BJ (cell line): Measurements from ENCODE around the gene GP9. TPM values are rescaled to one million over a fixed set of nuclear protein-coding genes. Genes with fewer than 3 reads are reported as not detected.

ENCODE experiments used
- CTCF ChIA-PET: fragments of 350-600 bp; formaldehyde crosslinking; extraction: SDS; loops from one replicate; lab custom pipeline; 2021; ENCODE audit warnings: antibody characterized with exemption, inconsistent platforms; lab: Yijun Ruan, JAX
- POLR2A ChIA-PET: fragments of 300-600 bp; sonication (Branson Sonifier 250); formaldehyde crosslinking; extraction: SDS; loops from one replicate; lab custom pipeline; 2021; ENCODE audit warnings: antibody characterized with exemption; lab: Charles Lee
- DNase-seq: peaks from one replicate; pipeline ENCODE4 v3.0.0-alpha.2; 2011; ENCODE audit warnings: low read depth
- H3K27me3 ChIP-seq: 2 replicates; pipeline ENCODE4 v1.6.0; 2011; ENCODE audit warnings: low read length; ENCODE audit not compliant: control insufficient read depth, insufficient read depth
- H3K36me3 ChIP-seq: 2 replicates; pipeline ENCODE4 v1.5.1; 2011; ENCODE audit warnings: low read length; ENCODE audit not compliant: control insufficient read depth, insufficient read depth
- H3K4me3 ChIP-seq: 2 replicates; pipeline ENCODE4 v1.5.1; 2011; ENCODE audit warnings: low read depth, mild to moderate bottlenecking, control low read depth, low read length
- polyA plus RNA-seq: library from polyadenylated mRNA; depleted of rRNA; stranded (reverse); fragments of >200 nt; gene quantifications from 2 replicates; pipeline ENCODE4 v1.2.3, GENCODE V29; 2011
- TF ChIP-seq, protein P1 (sequence below): IDR thresholded peaks from 2 replicates; pipeline ENCODE4 v1.5.1; 2011; ENCODE audit warnings: low read depth, mild to moderate bottlenecking, control low read depth, inconsistent platforms, low read length, moderate library complexity; ENCODE audit not compliant: insufficient read depth

The GP9 gene
- polyA plus RNA-seq, 1 experiment = not detected

DNA sequence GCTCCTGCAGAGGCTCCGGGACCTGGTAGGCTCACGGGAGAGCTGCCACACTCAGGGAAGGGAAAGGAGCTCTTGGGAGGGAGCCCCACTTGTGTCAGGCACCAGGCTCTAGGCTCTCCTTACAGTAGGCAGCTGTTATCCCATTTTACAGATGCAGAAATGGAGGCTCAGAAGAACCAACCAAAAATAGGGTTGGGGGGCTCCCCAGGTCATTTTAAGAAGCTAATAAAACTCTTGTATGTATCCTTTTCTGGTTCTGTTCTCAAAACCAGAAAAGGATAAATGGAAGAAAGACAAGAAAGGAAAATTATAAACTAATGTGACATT, 23.5 kb upstream of the GP9 start:
- Histone ChIP-seq H3K36me3 (no peaks in the 10 kb centered on the region), H3K27me3 (peaks cover 22% of the 10 kb centered on the region), H3K4me3 (no peak overlapping the region)
- TF ChIP-seq, protein P1, sequence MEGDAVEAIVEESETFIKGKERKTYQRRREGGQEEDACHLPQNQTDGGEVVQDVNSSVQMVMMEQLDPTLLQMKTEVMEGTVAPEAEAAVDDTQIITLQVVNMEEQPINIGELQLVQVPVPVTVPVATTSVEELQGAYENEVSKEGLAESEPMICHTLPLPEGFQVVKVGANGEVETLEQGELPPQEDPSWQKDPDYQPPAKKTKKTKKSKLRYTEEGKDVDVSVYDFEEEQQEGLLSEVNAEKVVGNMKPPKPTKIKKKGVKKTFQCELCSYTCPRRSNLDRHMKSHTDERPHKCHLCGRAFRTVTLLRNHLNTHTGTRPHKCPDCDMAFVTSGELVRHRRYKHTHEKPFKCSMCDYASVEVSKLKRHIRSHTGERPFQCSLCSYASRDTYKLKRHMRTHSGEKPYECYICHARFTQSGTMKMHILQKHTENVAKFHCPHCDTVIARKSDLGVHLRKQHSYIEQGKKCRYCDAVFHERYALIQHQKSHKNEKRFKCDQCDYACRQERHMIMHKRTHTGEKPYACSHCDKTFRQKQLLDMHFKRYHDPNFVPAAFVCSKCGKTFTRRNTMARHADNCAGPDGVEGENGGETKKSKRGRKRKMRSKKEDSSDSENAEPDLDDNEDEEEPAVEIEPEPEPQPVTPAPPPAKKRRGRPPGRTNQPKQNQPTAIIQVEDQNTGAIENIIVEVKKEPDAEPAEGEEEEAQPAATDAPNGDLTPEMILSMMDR = no peak
- ChIA-PET CTCF (interaction anchor here (1.3 to 2.1 kb wide), 3 partner anchors 9 to 16 kb away, joined by 3 to 4 read pairs (median 4); no protein-coding TSS in a partner anchor), POLR2A (no interaction called here)
- DNase-seq = no peak

DNA sequence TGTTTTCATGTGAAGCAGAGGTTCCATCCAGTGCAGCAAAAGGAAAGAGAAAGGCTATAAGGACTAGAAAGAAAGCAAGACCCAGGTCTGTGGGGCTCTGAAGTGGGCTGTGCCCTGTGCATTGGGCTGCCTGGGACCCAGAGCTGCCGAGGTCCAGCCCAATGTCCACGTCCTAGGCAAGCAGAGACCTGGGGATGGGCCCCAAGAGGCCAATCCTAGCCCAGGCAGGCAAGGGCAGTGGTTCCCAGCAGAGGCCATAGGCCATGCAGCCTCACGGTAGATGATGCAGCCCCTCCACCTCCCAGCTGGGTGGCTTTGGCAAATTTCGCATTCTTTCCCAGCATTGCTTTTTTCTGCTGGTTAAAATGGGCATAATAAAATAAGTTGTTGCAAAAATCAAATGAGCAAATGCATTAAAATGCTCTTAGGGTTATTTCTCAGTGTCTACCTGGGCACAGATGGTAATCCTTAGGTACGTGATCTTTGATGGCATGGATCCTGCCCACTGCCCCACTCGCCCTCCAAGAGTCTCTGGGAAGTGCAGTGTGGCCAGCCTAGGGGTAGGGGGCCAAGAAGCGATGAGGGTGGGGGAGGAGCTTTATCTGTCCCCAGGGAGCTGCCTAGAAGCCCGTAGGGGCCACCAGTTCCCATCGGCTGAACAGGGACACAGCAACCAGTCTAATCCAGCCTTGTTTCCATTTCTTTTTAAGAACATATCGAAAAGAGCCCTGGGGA, 22.3 kb upstream of the GP9 start:
- TF ChIP-seq, protein P1 = no peak
- POLR2A ChIA-PET = no interaction called here
- CTCF ChIA-PET = interaction anchor here (0.6 to 2.2 kb wide), 3 partner anchors 11 to 205 kb away, joined by 3 to 14 read pairs (median 4); no protein-coding TSS in a partner anchor
- DNase-seq = no peak
- H3K36me3 ChIP-seq = no peaks in the 10 kb centered on the region
- H3K27me3 ChIP-seq = peaks cover 23% of the 10 kb centered on the region
- no peak overlapping the region for H3K4me3 ChIP-seq

DNA sequence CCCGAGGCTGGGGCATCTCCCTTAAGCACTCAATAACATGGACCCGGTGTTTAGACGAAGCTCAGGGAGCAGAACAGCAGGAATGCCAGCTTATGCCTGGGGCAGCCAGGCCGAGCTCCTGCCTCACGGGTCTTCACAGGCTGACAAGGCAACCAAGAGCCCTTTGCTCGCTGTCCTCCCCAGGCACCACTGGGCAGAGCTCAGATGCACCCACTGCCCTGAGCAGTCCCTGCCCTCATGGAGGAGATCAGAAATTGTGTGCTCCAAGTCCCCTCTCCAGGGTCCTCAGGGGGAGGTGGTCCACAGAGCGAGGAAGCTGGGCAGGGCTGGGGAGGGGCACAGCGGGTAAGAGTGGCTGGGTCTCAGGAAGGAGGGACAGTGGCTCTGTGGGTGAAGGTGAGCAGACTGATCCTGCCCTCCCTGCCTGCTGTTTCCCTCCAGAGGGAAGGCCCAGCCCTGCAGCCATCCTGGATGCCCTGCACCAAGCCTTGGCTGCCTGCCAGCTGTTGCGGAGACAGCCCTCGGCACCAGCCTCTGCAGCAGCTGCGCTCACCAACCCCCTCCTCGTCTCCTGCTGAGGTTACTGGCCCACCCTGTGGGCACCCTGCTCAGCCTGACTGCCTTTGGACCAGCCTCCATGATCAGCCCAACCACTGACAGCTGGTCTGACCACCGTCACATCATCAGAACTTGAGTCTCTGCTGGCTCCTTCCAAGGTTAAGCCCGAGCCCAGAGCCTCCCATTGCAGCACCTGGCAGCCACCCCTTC, 21.1 kb upstream of the GP9 start:
- no peak for DNase-seq
- ChIA-PET POLR2A (no interaction called here), CTCF (interaction anchor here (1.0 to 2.2 kb wide), 2 partner anchors 14 to 16 kb away, joined by 3 to 14 read pairs; no protein-coding TSS in a partner anchor)
- peaks cover 25% of the 10 kb centered on the region for H3K27me3 ChIP-seq
- no peaks in the 10 kb centered on the region for H3K36me3 ChIP-seq
- H3K4me3 ChIP-seq = no peak overlapping the region
- TF ChIP-seq, protein P1 = no peak

DNA sequence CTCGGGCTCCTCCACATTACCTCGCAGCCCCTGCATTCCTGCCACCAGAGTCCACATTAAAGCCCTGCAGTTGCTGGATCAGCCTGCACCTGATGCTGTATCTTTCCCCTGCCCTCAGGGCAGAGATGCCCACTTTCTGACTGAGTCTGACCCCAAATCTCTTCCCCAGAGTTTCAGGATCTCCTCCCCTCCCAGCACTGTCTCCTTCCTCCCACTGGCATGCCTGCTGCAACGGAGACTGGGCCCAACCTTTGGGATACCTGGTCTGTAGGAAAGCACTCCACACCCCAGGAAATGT, 20.6 kb upstream of the GP9 start:
- peaks cover 25% of the 10 kb centered on the region for H3K27me3 ChIP-seq
- CTCF ChIA-PET = interaction anchor here (1.0 to 4.2 kb wide), 2 partner anchors 13 to 16 kb away, joined by 3 to 26 read pairs; no protein-coding TSS in a partner anchor
- no peaks in the 10 kb centered on the region for H3K36me3 ChIP-seq
- POLR2A ChIA-PET = no interaction called here
- TF ChIP-seq, protein P1 = no peak
- no peak overlapping the region for H3K4me3 ChIP-seq
- DNase-seq = no peak

DNA sequence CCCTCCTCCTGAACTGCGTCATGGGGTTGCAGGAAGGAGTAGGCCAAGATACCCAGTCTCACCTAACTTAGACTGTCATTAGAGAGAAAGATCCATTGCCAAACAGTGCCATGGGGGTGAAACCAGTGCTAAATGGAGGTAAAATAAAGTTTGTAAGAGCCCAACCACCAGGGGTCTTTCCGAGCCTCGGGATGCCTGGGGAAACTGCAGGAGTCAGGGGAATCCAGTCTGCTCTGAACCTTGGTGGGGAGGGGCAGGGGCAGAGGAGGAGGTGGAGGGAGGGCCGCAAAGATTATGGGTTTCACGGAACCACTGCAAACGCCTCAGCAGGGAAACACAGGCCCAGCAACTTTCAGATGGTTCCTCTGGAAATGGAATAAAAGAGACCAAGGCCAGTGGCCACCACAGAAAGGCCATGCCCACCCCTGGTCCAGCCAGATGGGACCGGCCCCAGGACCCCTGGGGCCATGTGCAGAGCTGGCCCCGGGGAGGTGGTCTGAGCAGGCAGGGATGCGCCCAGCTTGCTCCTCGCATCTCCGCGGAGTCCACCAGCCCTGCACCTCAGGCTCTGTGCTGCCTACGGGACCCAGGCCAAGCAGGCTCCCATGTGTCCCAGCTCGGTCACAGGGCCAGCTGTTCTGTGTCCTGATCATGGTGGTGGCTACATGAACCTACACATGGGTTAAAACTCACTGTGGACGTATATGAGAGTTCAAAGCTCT, 19.8 kb upstream of the GP9 start:
- ChIA-PET CTCF (interaction anchor here (0.6 to 4.2 kb wide), 4 partner anchors 12 to 199 kb away, joined by 3 to 26 read pairs (median 3); no protein-coding TSS in a partner anchor), POLR2A (no interaction called here)
- DNase-seq = no peak
- Histone ChIP-seq H3K27me3 (peaks cover 25% of the 10 kb centered on the region), H3K4me3 (no peak overlapping the region), H3K36me3 (no peaks in the 10 kb centered on the region)
- TF ChIP-seq, protein P1 = no peak
